GM23338 (cell line): ENCODE results near the gene GCC1. TPM values are rescaled to one million over a fixed set of nuclear protein-coding genes. Genes with fewer than 3 reads are reported as not detected.
A peak's percentile ranks its signal among the peaks of the same experiment; 100 is the strongest.

ENCODE experiments used
- ATAC-seq: fragments of 200-7000 bp; cut with Tn5 transposase; 3 replicates; pipeline ENCODE4 v1.9.1; 2020
- DNase-seq: peaks from one replicate; pipeline ENCODE4 v3.0.0-alpha.2; 2015; ENCODE audit warnings: low spot score
- H2AFZ ChIP-seq: fragments of 200-600 bp; sonication (generic); 2 replicates; pipeline ENCODE4 v1.8.0; 2016; ENCODE audit warnings: antibody characterized with exemption, mild to moderate bottlenecking, moderate library complexity
- H3F3A ChIP-seq: fragments of 200-600 bp; sonication (generic); replicated peaks from 2 replicates; pipeline ENCODE4 v1.8.0; 2017; ENCODE audit warnings: antibody characterized with exemption, mixed run types, low read depth
- H3K27ac ChIP-seq: fragments of 200-600 bp; sonication (generic); 2 replicates; pipeline ENCODE4 v1.6.1; 2016; ENCODE audit warnings: low read depth
- H3K27me3 ChIP-seq: fragments of 200-600 bp; sonication (generic); 2 replicates; pipeline ENCODE4 v1.8.0; 2016; ENCODE audit warnings: mild to moderate bottlenecking, mixed run types, moderate library complexity; ENCODE audit not compliant: insufficient read depth
- H3K36me3 ChIP-seq: fragments of 200-600 bp; sonication (generic); 2 replicates; pipeline ENCODE4 v1.8.0; 2016; ENCODE audit warnings: mild to moderate bottlenecking; ENCODE audit not compliant: insufficient read depth
- H3K4me1 ChIP-seq: fragments of 200-600 bp; sonication (generic); 2 replicates; pipeline ENCODE4 v1.8.0; 2016; ENCODE audit warnings: mild to moderate bottlenecking, moderate library complexity; ENCODE audit not compliant: insufficient read depth
- H3K4me2 ChIP-seq: fragments of 200-600 bp; sonication (generic); 2 replicates; pipeline ENCODE4 v1.7.1; 2017; ENCODE audit warnings: mixed run types
- H3K4me3 ChIP-seq: fragments of 200-600 bp; sonication (generic); 2 replicates; pipeline ENCODE4 v1.6.1; 2016; ENCODE audit warnings: mixed run types
- H3K79me2 ChIP-seq: fragments of 200-600 bp; sonication (generic); replicated peaks from 2 replicates; pipeline ENCODE4 v1.8.0; 2017; ENCODE audit warnings: mild to moderate bottlenecking; ENCODE audit not compliant: insufficient read depth
- H3K9me2 ChIP-seq: fragments of 200-600 bp; sonication (generic); 2 replicates; pipeline ENCODE4 v1.8.0; 2017; ENCODE audit not compliant: insufficient read depth
- H4K20me1 ChIP-seq: fragments of 200-600 bp; sonication (generic); replicated peaks from 2 replicates; pipeline ENCODE4 v1.8.0; 2017; ENCODE audit warnings: mild to moderate bottlenecking; ENCODE audit not compliant: insufficient read depth
- H3K27ac Mint-ChIP-seq: 2 replicates; pipeline ENCODE4 v1.8.0; 2020; ENCODE audit warnings: inconsistent platforms, mild to moderate bottlenecking, moderate library complexity, mixed read lengths
- H3K27me3 Mint-ChIP-seq: 3 replicates; pipeline ENCODE4 v1.8.0; 2022; ENCODE audit warnings: low read depth, mild to moderate bottlenecking, moderate library complexity, mixed read lengths, inconsistent platforms; ENCODE audit not compliant: insufficient read depth, poor library complexity
- H3K36me3 Mint-ChIP-seq: 3 replicates; pipeline ENCODE4 v1.8.0; 2021; ENCODE audit warnings: low read depth, mild to moderate bottlenecking, inconsistent platforms, moderate library complexity, mixed read lengths
- H3K4me1 Mint-ChIP-seq: 3 replicates; pipeline ENCODE4 v1.8.0; 2020; ENCODE audit warnings: mild to moderate bottlenecking, inconsistent platforms, mixed read lengths
- H3K4me3 Mint-ChIP-seq: 3 replicates; pipeline ENCODE4 v1.8.0; 2021; ENCODE audit warnings: moderate library complexity, mild to moderate bottlenecking, inconsistent platforms, mixed read lengths
- H3K9me3 Mint-ChIP-seq: 3 replicates; pipeline ENCODE4 v1.8.0; 2020; ENCODE audit warnings: moderate library complexity, mild to moderate bottlenecking, inconsistent platforms, mixed read lengths
- CREB1 ChIP-seq: fragments of 250-450 bp; sonication (Bioruptor Pico); IDR thresholded peaks from 2 replicates; pipeline ENCODE4 v1.5.0; 2020; ENCODE audit warnings: low read depth, mild to moderate bottlenecking, moderate library complexity
- CTCF ChIP-seq, 2 experiments: fragments of 200-600 bp in 1 of 2; sonication (generic) in 1 of 2; conservative IDR thresholded peaks; 2 replicates each; pipeline versions ENCODE4 v1.5.1 to v1.6.1; 2016 to 2017; ENCODE audit warnings: antibody characterized with exemption in 2 of 2, low read depth in 2 of 2, mild to moderate bottlenecking in 2 of 2, moderate library complexity in 1 of 2
- ETS1 ChIP-seq: IDR thresholded peaks from 2 replicates; pipeline ENCODE4 v1.6.1; 2016; ENCODE audit warnings: antibody characterized with exemption
- EZH2 ChIP-seq: fragments of 200-600 bp; sonication (generic); IDR thresholded peaks from one replicate; pipeline ENCODE4 v1.8.0; 2017; ENCODE audit warnings: antibody characterized with exemption, mild to moderate bottlenecking, low read depth; ENCODE audit not compliant: unreplicated experiment
- EZH2phosphoT487 ChIP-seq: fragments of 200-600 bp; sonication (generic); IDR thresholded peaks from one replicate; pipeline ENCODE4 v1.8.1; 2018; ENCODE audit warnings: antibody characterized with exemption; ENCODE audit not compliant: unreplicated experiment
- JUNB ChIP-seq: IDR thresholded peaks from one replicate; pipeline ENCODE4 v1.6.1; 2016; ENCODE audit warnings: antibody characterized with exemption; ENCODE audit not compliant: unreplicated experiment
- NANOG ChIP-seq: IDR thresholded peaks from 2 replicates; pipeline ENCODE4 v1.6.1; 2016; ENCODE audit warnings: antibody characterized with exemption, borderline replicate concordance
- POLR2AphosphoS5 ChIP-seq: IDR thresholded peaks from 2 replicates; pipeline ENCODE4 v1.6.1; 2016; ENCODE audit warnings: antibody characterized with exemption, low read depth
- REST ChIP-seq: IDR thresholded peaks from one replicate; pipeline ENCODE4 v1.6.1; 2018; ENCODE audit warnings: antibody characterized with exemption; ENCODE audit not compliant: unreplicated experiment
- STAT1 ChIP-seq: IDR thresholded peaks from one replicate; pipeline ENCODE4 v1.6.1; 2016; ENCODE audit warnings: antibody characterized with exemption; ENCODE audit not compliant: unreplicated experiment
- ZNF114 ChIP-seq: fragments of 250-450 bp; sonication (Bioruptor Pico); IDR thresholded peaks from 2 replicates; pipeline ENCODE4 v1.5.0; 2020; ENCODE audit warnings: mild to moderate bottlenecking, moderate library complexity
- ZNF331 ChIP-seq: fragments of 250-450 bp; sonication (Bioruptor Pico); IDR thresholded peaks from 2 replicates; pipeline ENCODE4 v1.5.0; 2020; ENCODE audit warnings: low read depth, mild to moderate bottlenecking, moderate library complexity
- ZNF462 ChIP-seq: fragments of 250-450 bp; sonication (Bioruptor Pico); IDR thresholded peaks from 2 replicates; pipeline ENCODE4 v1.5.0; 2020; ENCODE audit warnings: mild to moderate bottlenecking, moderate library complexity
- polyA plus RNA-seq: library from polyadenylated mRNA; unstranded; fragments of >200 nt; fragmentation: Nextera tagmentation; extraction: Ambion mirVana; gene quantifications from 2 replicates; pipeline ENCODE4 v1.2.1, GENCODE V29; 2016
- total RNA-seq: library from RNA; depleted of rRNA; stranded (reverse); fragments of >200 nt; shearing (Covaris generic); gene quantifications from 2 replicates; pipeline ENCODE4 v1.2.3, GENCODE V29; 2014

GCC1 gene
- total and polyA plus RNA-seq, 2 experiments from 2014 or later = 3.2 to 17.6 TPM

- TF ChIP-seq ZNF462 (CRISPR knock-in tag) = no peak
- TF ChIP-seq STAT1 = no peak
- TF ChIP-seq ZNF114 (CRISPR knock-in tag) = no peak
- no peak for TF ChIP-seq JUNB
- no peak for TF ChIP-seq ZNF331 (CRISPR knock-in tag)
- TF ChIP-seq NANOG = no peak
- no peak for TF ChIP-seq POLR2AphosphoS5
These were observed 950 bp upstream of the GCC1 start (continued) for GRCh38 chr7:127586346-127586745.

GRCh38 chr7:127584648-127585043 is 750 bp downstream of the GCC1 start:
- H3K4me1 ChIP-seq = peaks cover 27% of the 10 kb centered on the region
- H3K4me2 ChIP-seq = peak overlapping the region; percentile 99
- peaks cover 29% of the 10 kb centered on the region for H4K20me1 ChIP-seq
- no peak for DNase-seq
- Mint-ChIP-seq H3K4me3 (peak overlapping the region; percentile 93), H3K27me3 (peaks cover 27% of the 10 kb centered on the region), H3K27ac (no peak overlapping the region; the same call in 1 of the 2 replicates), H3K4me1 (peaks cover 22% of the 10 kb centered on the region), H3K36me3 (peaks cover 24% of the 10 kb centered on the region), H3K9me3 (no peaks in the 10 kb centered on the region; the same call in 2 of the 3 replicates)
- H3K36me3 ChIP-seq = peaks cover 7% of the 10 kb centered on the region; the same call in 1 of the 2 replicates
- H3K4me3 ChIP-seq = peak overlapping the region; percentile 92
- H2AFZ ChIP-seq = peak overlapping the region; percentile 80
- H3K9me2 ChIP-seq = no peaks in the 10 kb centered on the region
- H3K79me2 ChIP-seq = peaks cover 29% of the 10 kb centered on the region
- no peak overlapping the region for H3K27ac ChIP-seq
- TF ChIP-seq REST = no peak
- no peak for TF ChIP-seq ETS1
- no peak for TF ChIP-seq POLR2AphosphoS5
- TF ChIP-seq ZNF114 (CRISPR knock-in tag) = no peak
- no peak for TF ChIP-seq CTCF (conservative IDR thresholded peaks at IDR 0.05; ENCODE audit: low read depth in 2 of 2)
- TF ChIP-seq EZH2 = no peak
- no peak for TF ChIP-seq JUNB
- TF ChIP-seq NANOG = no peak
- TF ChIP-seq EZH2phosphoT487 = no peak
- TF ChIP-seq STAT1 = no peak
- no peak for TF ChIP-seq CREB1
- ATAC-seq = no peak
- H3F3A ChIP-seq = peaks cover 8% of the 10 kb centered on the region
- H3K27me3 ChIP-seq = peaks cover 24% of the 10 kb centered on the region
